ENCODE measurements around the gene STAT2. TPM values are rescaled to one million over a fixed set of nuclear protein-coding genes. Genes with fewer than 3 reads are reported as not detected.

The STAT2 gene
- total and polyA plus RNA-seq, 2 of the 13 experiments (the other 11 are each of a cell fraction or from before 2014, with no cell fraction given), result 43.5 to 84.6 TPM

- TF ChIP-seq ZBTB14 (CRISPR knock-in tag; IDR thresholded peaks at IDR 0.05), result no peak
- TF ChIP-seq MYPOP (CRISPR knock-in tag; IDR thresholded peaks at IDR 0.05), result peak; percentile 62
- no peak for TF ChIP-seq CBX5 (CRISPR knock-in tag; IDR thresholded peaks at IDR 0.05; ENCODE audit: borderline replicate concordance)
- TF ChIP-seq CHD4 (IDR thresholded peaks at IDR 0.05; ENCODE audit: borderline replicate concordance, low read length), result no peak
- peak; percentile 81; the same call in 1 of the 2 replicates for TF ChIP-seq KAT7 (CRISPR knock-in tag; IDR thresholded peaks at IDR 0.05; ENCODE audit: borderline replicate concordance)
- 0 out of 2 replicates have a peak, but pooled peaks have one; percentile 55 for TF ChIP-seq WIZ (CRISPR knock-in tag; IDR thresholded peaks at IDR 0.05)
- TF ChIP-seq NFE2L2 (IDR thresholded peaks at IDR 0.05; ENCODE audit: low read length), result no peak
- no peak for TF ChIP-seq NFRKB (IDR thresholded peaks at IDR 0.05)
- peak; percentile 11; the same call in 1 of the 2 replicates for TF ChIP-seq BORCS8-MEF2B (CRISPR knock-in tag; IDR thresholded peaks at IDR 0.05)
- TF ChIP-seq SALL1 (CRISPR knock-in tag; IDR thresholded peaks at IDR 0.05), result peak; percentile 62
- TF ChIP-seq FOSL2 (CRISPR knock-in tag; IDR thresholded peaks at IDR 0.05), result peak; percentile 18; the same call in 1 of the 2 replicates
- no peak for TF ChIP-seq JUNB (CRISPR knock-in tag; IDR thresholded peaks at IDR 0.05; ENCODE audit: borderline replicate concordance)
- TF ChIP-seq NR1H2 (CRISPR knock-in tag; IDR thresholded peaks at IDR 0.05; ENCODE audit: borderline replicate concordance, low read depth), result no peak
- no peak for TF ChIP-seq PREB (CRISPR knock-in tag; IDR thresholded peaks at IDR 0.05)
- TF ChIP-seq DR1 (CRISPR knock-in tag; IDR thresholded peaks at IDR 0.05), result peak; percentile 71
- peak; percentile 89 for TF ChIP-seq HDAC1 (CRISPR knock-in tag; IDR thresholded peaks at IDR 0.05)
- no peak for TF ChIP-seq TBL1XR1 (IDR thresholded peaks at IDR 0.05; ENCODE audit: borderline replicate concordance, low read length, partially characterized antibody)
- no peak for TF ChIP-seq KLF12 (CRISPR knock-in tag; IDR thresholded peaks at IDR 0.05; ENCODE audit: borderline replicate concordance)
- no peak for TF ChIP-seq TP53 (CRISPR knock-in tag; conservative IDR thresholded peaks at IDR 0.05)
- no peak for TF ChIP-seq REXO4 (CRISPR knock-in tag; IDR thresholded peaks at IDR 0.05; ENCODE audit: borderline replicate concordance)
- no peak for TF ChIP-seq ZNF652 (CRISPR knock-in tag; IDR thresholded peaks at IDR 0.05; ENCODE audit: borderline replicate concordance, low read depth)
- TF ChIP-seq MYC (CRISPR knock-in tag; IDR thresholded peaks at IDR 0.05; ENCODE audit: borderline replicate concordance), result peak; percentile 92
- no peak for TF ChIP-seq CREB3 (CRISPR knock-in tag; IDR thresholded peaks at IDR 0.05)
- TF ChIP-seq ZNF883 (CRISPR knock-in tag; IDR thresholded peaks at IDR 0.05; ENCODE audit: not compliant biosample characterization), result peak; percentile 47
- TF ChIP-seq ZBTB46 (CRISPR knock-in tag; IDR thresholded peaks at IDR 0.05; ENCODE audit: borderline replicate concordance), result no peak
Observed at GRCh38 chr12:56299853-56300643, 59.9 kb downstream of the STAT2 start, which contains the start of gene CS (continued).
